T-cell (primary cell): Measurements from ENCODE around the gene AFDN. TPM values are rescaled to one million over a fixed set of nuclear protein-coding genes. Genes with fewer than 3 reads are reported as not detected.

ENCODE experiments used
- ATAC-seq, 4 experiments: fragments of 200-7000 bp in 3 of 4; fragments of 150-1000 bp in 1 of 4; cut with Tn5 transposase; replicated peaks in 1 of 4; 1 replicate in 3 of 4; 2 replicates in 1 of 4; pipeline ENCODE4 v1.10.0; 2021; ENCODE audit warnings: moderate library complexity in 3 of 4, mild to moderate bottlenecking in 2 of 4, moderate number of reproducible peaks in 1 of 4
- CTCF ChIA-PET, 2 donors: fragments of 300-600 bp; sonication (Branson Sonifier 250); formaldehyde crosslinking; loops; one replicate each; lab custom pipeline; 2022; ENCODE audit warnings: antibody characterized with exemption in 2 of 2; lab: Charles Lee
- POLR2A ChIA-PET, 2 donors: fragments of 300-600 bp; sonication (Branson Sonifier 250); formaldehyde crosslinking; loops; one replicate each; lab custom pipeline; 2022; ENCODE audit warnings: antibody characterized with exemption in 2 of 2; lab: Charles Lee
- DNase-seq, 35 experiments: peaks; one replicate each; pipeline versions ENCODE4 v3.0.0 to v3.0.0-alpha.2; 2013 to 2023
- H3K27ac ChIP-seq: one replicate; pipeline ENCODE4 v1.5.1; 2013; ENCODE audit warnings: low read length
- H3K27me3 ChIP-seq, 2 experiments: replicated peaks in 1 of 2; 1 replicate in 1 of 2; 2 replicates in 1 of 2; pipeline versions ENCODE4 v1.6.1 to v1.7.0; 2013; ENCODE audit warnings: low read length in 1 of 2, mixed read lengths in 1 of 2; ENCODE audit not compliant: control insufficient read depth in 2 of 2, insufficient read depth in 2 of 2; ENCODE audit errors: extremely low read depth in 1 of 2
- H3K36me3 ChIP-seq, 2 donors: 1 replicate in 1 of 2; 2 replicates in 1 of 2; pipeline versions ENCODE4 v1.6.1 to v1.7.0; 2013; ENCODE audit warnings: low read length in 1 of 2; ENCODE audit not compliant: control insufficient read depth in 2 of 2, insufficient read depth in 1 of 2; ENCODE audit errors: extremely low read depth in 1 of 2
- H3K4me1 ChIP-seq, 2 experiments: 1 replicate in 1 of 2; 2 replicates in 1 of 2; pipeline versions ENCODE4 v1.6.1 to v1.7.0; 2013; ENCODE audit warnings: low read length in 2 of 2, mixed read lengths in 1 of 2; ENCODE audit not compliant: insufficient read depth in 2 of 2, control insufficient read depth in 1 of 2; ENCODE audit errors: extremely low read depth in 1 of 2
- H3K4me3 ChIP-seq, 2 donors: 1 replicate in 1 of 2; 2 replicates in 1 of 2; pipeline versions ENCODE4 v1.5.1 to v1.7.0; 2013; ENCODE audit warnings: mild to moderate bottlenecking in 2 of 2, low read length in 1 of 2, moderate library complexity in 1 of 2; ENCODE audit not compliant: control insufficient read depth in 1 of 2; ENCODE audit errors: extremely low read depth in 1 of 2
- H3K9me3 ChIP-seq: 2 replicates; pipeline ENCODE4 v1.7.0; 2013
- H3K27ac Mint-ChIP-seq, 2 donors: one replicate each; pipeline ENCODE4 v1.8.0; 2020 to 2021; ENCODE audit warnings: mild to moderate bottlenecking in 2 of 2, mixed read lengths in 2 of 2
- H3K27me3 Mint-ChIP-seq, 2 donors: one replicate each; pipeline ENCODE4 v1.8.0; 2021 to 2022; ENCODE audit warnings: mixed read lengths in 2 of 2
- H3K36me3 Mint-ChIP-seq: one replicate; pipeline ENCODE4 v1.8.0; 2021; ENCODE audit warnings: mixed read lengths
- H3K4me1 Mint-ChIP-seq, 3 donors: one replicate each; pipeline ENCODE4 v1.8.0; 2020 to 2022; ENCODE audit warnings: mixed read lengths in 3 of 3, mild to moderate bottlenecking in 1 of 3
- H3K4me3 Mint-ChIP-seq, 3 donors: one replicate each; pipeline ENCODE4 v1.8.0; 2020 to 2022; ENCODE audit warnings: mild to moderate bottlenecking in 3 of 3, mixed read lengths in 3 of 3, moderate library complexity in 3 of 3
- H3K9me3 Mint-ChIP-seq, 3 donors: one replicate each; pipeline ENCODE4 v1.8.0; 2020 to 2022; ENCODE audit warnings: mixed read lengths in 3 of 3
- WGBS: methylation state at CpG from one replicate; pipeline ENCODE4 v1.1.5; 2013; ENCODE audit warnings: missing lambda C conversion rate; ENCODE audit not compliant: insufficient coverage; 5-methylcytosine and 5-hydroxymethylcytosine counted together
- total RNA-seq, 35 experiments: library from RNA in 6 of 35; stranded (reverse) in 6 of 35; fragments of 120-200 nt in 1 of 35; gene quantifications; one replicate each; pipeline versions ENCODE4 v1.2.1 to v1.2.4 and lab custom pipeline; 2013 to 2026

Gene AFDN
- total RNA-seq, 5 donors from 2014 or later (not counting 1 experiment from before 2014, with no cell fraction given): 10.6 to 30.3 (median 20.7) TPM

GRCh38 chr6:167825332-167826229 lies 1.1 kb upstream of the AFDN start:
- H3K27ac ChIP-seq: no peak overlapping the region

GRCh38 chr6:167826230-167826895 lies 348 bp upstream of the AFDN start:
- Mint-ChIP-seq H3K27me3 (peaks cover 48 to 63% of the 10 kb centered on the region in 2 donors), H3K9me3 (no peaks in the 10 kb centered on the region), H3K4me3 (peak overlapping the region; percentile 76 to 86 (median 82)), H3K4me1 (peaks cover 13 to 35% (median 21%) of the 10 kb centered on the region in 3 donors), H3K27ac (peak overlapping the region in 1 of 2 donors; percentile 27), H3K36me3 (no peaks in the 10 kb centered on the region)
- peak in 31 of 35 experiments; percentile 26 to 73 (median 47) for DNase-seq
- Histone ChIP-seq H3K4me3 (peak overlapping the region; percentile 69 to 72), H3K27ac (no peak overlapping the region), H3K9me3 (no peaks in the 10 kb centered on the region), H3K4me1 (peaks cover 2 to 19% of the 10 kb centered on the region in 2 experiments), H3K36me3 (no peaks in the 10 kb centered on the region), H3K27me3 (peaks cover 19 to 34% of the 10 kb centered on the region in 2 experiments)
- peak; percentile 86 to 91 (median 88) for ATAC-seq
- POLR2A ChIA-PET: no interaction called here
- CTCF ChIA-PET: no interaction called here
- WGBS: 2% methylated on average over 90 of the region's 90 CpGs

More at GRCh38 chr6:167825332-167826229, 1.1 kb upstream of the AFDN start:
- peaks cover 13 to 32% (median 21%) of the 10 kb centered on the region in 3 donors for H3K4me1 Mint-ChIP-seq
- POLR2A ChIA-PET: interaction anchor here in 1 of 2 donors (0.5 kb wide), 1 partner anchor 14 kb away, joined by 3 read pairs; no protein-coding TSS in a partner anchor
- Histone ChIP-seq H3K9me3 (no peaks in the 10 kb centered on the region), H3K4me3 (peak overlapping the region; percentile 69 to 72), H3K36me3 (no peaks in the 10 kb centered on the region), H3K27me3 (peaks cover 19 to 37% of the 10 kb centered on the region in 2 experiments), H3K4me1 (peaks cover 2 to 19% of the 10 kb centered on the region in 2 experiments)
- H3K36me3 Mint-ChIP-seq: no peaks in the 10 kb centered on the region
- H3K27ac Mint-ChIP-seq: peak overlapping the region in 1 of 2 donors; percentile 23
- H3K9me3 Mint-ChIP-seq: no peaks in the 10 kb centered on the region
- peak overlapping the region; percentile 76 to 86 (median 82) for H3K4me3 Mint-ChIP-seq
- peak in 4 of 35 experiments; percentile 8 to 37 (median 20) for DNase-seq
- peaks cover 47 to 60% of the 10 kb centered on the region in 2 donors for H3K27me3 Mint-ChIP-seq
- 12% methylated on average over 69 of the region's 70 CpGs for WGBS
- CTCF ChIA-PET: no interaction called here
- ATAC-seq: peak in 1 of 4 experiments; percentile 27

GRCh38 chr6:167827583-167828324 lies 1.0 kb downstream of the AFDN start:
- WGBS: under 1% methylated on average over 35 of the region's 51 CpGs
- ChIA-PET POLR2A (interaction anchor here (0.6 to 0.7 kb wide), 2 partner anchors 27 to 47 kb away, joined by 3 to 4 read pairs; no protein-coding TSS in a partner anchor), CTCF (interaction anchor here in 1 of 2 donors (1.3 kb wide), 1 partner anchor 14 kb away, joined by 3 read pairs; no protein-coding TSS in a partner anchor)
- H3K9me3 Mint-ChIP-seq: no peaks in the 10 kb centered on the region
- H3K36me3 Mint-ChIP-seq: no peaks in the 10 kb centered on the region
- DNase-seq (peak in 7 of 35 experiments; percentile 7 to 41 (median 21)), ATAC-seq (peak; percentile 24 to 36 (median 28))
- H3K4me1 ChIP-seq: peaks cover 2 to 19% of the 10 kb centered on the region in 2 experiments
- no peaks in the 10 kb centered on the region for H3K9me3 ChIP-seq
- peaks cover 12 to 34% of the 10 kb centered on the region in 2 experiments for H3K27me3 ChIP-seq
- peak overlapping the region; percentile 78 to 84 (median 84) for H3K4me3 Mint-ChIP-seq
- H3K4me3 ChIP-seq: peak overlapping the region; percentile 41 to 67
- H3K27me3 Mint-ChIP-seq: peaks cover 49 to 65% of the 10 kb centered on the region in 2 donors
- peaks cover 13 to 42% (median 21%) of the 10 kb centered on the region in 3 donors for H3K4me1 Mint-ChIP-seq
- peak overlapping the region in 1 of 2 donors; percentile 39 for H3K27ac Mint-ChIP-seq
- H3K27ac ChIP-seq: no peak overlapping the region
- H3K36me3 ChIP-seq: no peaks in the 10 kb centered on the region

- Mint-ChIP-seq H3K27ac (no peak overlapping the region), H3K4me3 (peak overlapping the region; percentile 78 to 84 (median 84)), H3K27me3 (peaks cover 49 to 67% of the 10 kb centered on the region in 2 donors), H3K4me1 (peaks cover 13 to 47% (median 25%) of the 10 kb centered on the region in 3 donors), H3K9me3 (no peaks in the 10 kb centered on the region), H3K36me3 (no peaks in the 10 kb centered on the region)
- H3K27me3 ChIP-seq: peaks cover 12 to 34% of the 10 kb centered on the region in 2 experiments
- ATAC-seq: no peak
- H3K4me1 ChIP-seq: peaks cover 2 to 19% of the 10 kb centered on the region in 2 experiments
- no peak overlapping the region for H3K27ac ChIP-seq
- WGBS: 65% methylated on average over 2 of the region's 4 CpGs
- no peak for DNase-seq
- no peaks in the 10 kb centered on the region for H3K36me3 ChIP-seq
- H3K4me3 ChIP-seq: no peak overlapping the region
- ChIA-PET POLR2A (interaction anchor here (0.6 to 0.7 kb wide), 4 partner anchors 26 to 1543 kb away, joined by 3 to 6 read pairs (median 4); no protein-coding TSS in a partner anchor), CTCF (interaction anchor here in 1 of 2 donors (0.6 to 1.3 kb wide), 2 partner anchors 15 to 25 kb away, joined by 3 to 4 read pairs; no protein-coding TSS in a partner anchor)
- H3K9me3 ChIP-seq: no peaks in the 10 kb centered on the region
Measured at GRCh38 chr6:167828325-167828956, 1.7 kb downstream of the AFDN start.

- peaks cover 8 to 33% of the 10 kb centered on the region in 2 experiments for H3K27me3 ChIP-seq
- ChIA-PET POLR2A (no interaction called here), CTCF (no interaction called here)
- no peak for DNase-seq
- no peaks in the 10 kb centered on the region for H3K9me3 Mint-ChIP-seq
- no peak overlapping the region for H3K27ac Mint-ChIP-seq
- ATAC-seq: no peak
- peaks cover 51 to 68% of the 10 kb centered on the region in 2 donors for H3K27me3 Mint-ChIP-seq
- peaks cover 13 to 51% (median 25%) of the 10 kb centered on the region in 3 donors for H3K4me1 Mint-ChIP-seq
- no peaks in the 10 kb centered on the region for H3K36me3 ChIP-seq
- H3K4me3 Mint-ChIP-seq: no peak overlapping the region
- no peak overlapping the region for H3K4me3 ChIP-seq
- H3K36me3 Mint-ChIP-seq: no peaks in the 10 kb centered on the region
- peaks cover 2 to 19% of the 10 kb centered on the region in 2 experiments for H3K4me1 ChIP-seq
- H3K9me3 ChIP-seq: no peaks in the 10 kb centered on the region
- H3K27ac ChIP-seq: no peak overlapping the region
Measured at GRCh38 chr6:167829513-167829912, 2.8 kb downstream of the AFDN start.
